Panc1 (cell line): Measurements from ENCODE around the gene ADAR. TPM values are rescaled to one million over a fixed set of nuclear protein-coding genes. Genes with fewer than 3 reads are reported as not detected.

Source experiments
- ATAC-seq: fragments of 200-7000 bp; cut with Tn5 transposase; 2 replicates; pipeline ENCODE4 v1.9.1; 2020; ENCODE audit warnings: mild to moderate bottlenecking, moderate library complexity
- BruUV-seq: library from RNA; stranded (reverse); fragments of 400-500 nt; replicated peaks from 2 replicates; lab custom pipeline; 2021; lab: Mats Ljungman, UMichigan
- CTCF ChIA-PET: fragments of 300-600 bp; sonication (Branson Sonifier 250); formaldehyde crosslinking; loops from one replicate; lab custom pipeline; 2022; ENCODE audit warnings: antibody characterized with exemption; lab: Charles Lee
- POLR2A ChIA-PET: fragments of 300-600 bp; sonication (Branson Sonifier 250); formaldehyde crosslinking; loops from one replicate; lab custom pipeline; 2022; ENCODE audit warnings: antibody characterized with exemption; lab: Charles Lee
- DNase-seq: peaks from one replicate; pipeline ENCODE4 v3.0.0-alpha.2; 2010; ENCODE audit warnings: low read depth, low spot score
- H3K27ac ChIP-seq: 2 replicates; pipeline ENCODE4 v1.5.1; 2011; ENCODE audit warnings: mild to moderate bottlenecking, low read length, inconsistent platforms
- H3K27me3 ChIP-seq: fragments of 200-500 bp; sonication (Bioruptor generic); 2 replicates; pipeline ENCODE4 v1.6.0; 2014; ENCODE audit warnings: low read length, inconsistent platforms; ENCODE audit not compliant: control insufficient read depth, insufficient read depth
- H3K36me3 ChIP-seq: fragments of 200-500 bp; sonication (Bioruptor generic); 2 replicates; pipeline ENCODE4 v1.5.1; 2014; ENCODE audit warnings: inconsistent platforms, mild to moderate bottlenecking, low read length, moderate library complexity; ENCODE audit not compliant: control insufficient read depth, insufficient read depth
- H3K4me1 ChIP-seq: 2 replicates; pipeline ENCODE4 v1.5.1; 2011; ENCODE audit warnings: inconsistent platforms, mild to moderate bottlenecking, low read length, moderate library complexity; ENCODE audit not compliant: control insufficient read depth, insufficient read depth
- H3K4me3 ChIP-seq, 2 experiments: 2 replicates each; pipeline ENCODE4 v1.5.1; 2011 to 2012; ENCODE audit warnings: low read depth in 2 of 2, low read length in 2 of 2, mild to moderate bottlenecking in 2 of 2, inconsistent platforms in 1 of 2, moderate library complexity in 1 of 2
- H3K9me3 ChIP-seq: fragments of 200-500 bp; sonication (Bioruptor generic); 2 replicates; pipeline ENCODE4 v1.5.1; 2014; ENCODE audit warnings: low read depth, mild to moderate bottlenecking, inconsistent platforms, low read length, moderate library complexity; ENCODE audit not compliant: control insufficient read depth, insufficient read depth
- POLR2AphosphoS5 ChIP-seq: IDR thresholded peaks from 2 replicates; pipeline ENCODE4 v1.6.1; 2012; ENCODE audit warnings: mild to moderate bottlenecking, low read depth, low read length, moderate library complexity
- REST ChIP-seq, 2 experiments: IDR thresholded peaks; 2 replicates each; pipeline ENCODE4 v1.6.1; 2011 to 2012; ENCODE audit warnings: low read depth in 2 of 2, control low read depth in 1 of 2, low read length in 1 of 2, mild to moderate bottlenecking in 1 of 2, moderate library complexity in 1 of 2; ENCODE audit not compliant: insufficient read depth in 1 of 2
- SIN3A ChIP-seq: IDR thresholded peaks from 2 replicates; pipeline ENCODE4 v1.6.1; 2012; ENCODE audit warnings: low read depth, mild to moderate bottlenecking, low read length, moderate library complexity, borderline replicate concordance; ENCODE audit not compliant: insufficient read depth
- TCF7L2 ChIP-seq: IDR thresholded peaks from 2 replicates; pipeline ENCODE4 v1.6.1; 2011; ENCODE audit warnings: mild to moderate bottlenecking, low read depth, low read length, inconsistent platforms
- in situ Hi-C: cut with HindIII; loops from 2 replicates; pipeline ENCODE4 v1.10.0; 2016; ENCODE audit warnings: low sequenced_read_pairs, low pct_unique_long_range_greater_than_20kb
- intact Hi-C: fragments of 100-400 bp; cut with micrococcal nuclease; formaldehyde crosslinking; loops from one replicate; pipeline ENCODE4 v1.10.0; 2022; ENCODE audit not compliant: unreplicated experiment
- total RNA-seq: library from RNA; stranded (reverse); gene quantifications from one replicate; pipeline ENCODE4 v1.2.1, GENCODE V29; 2021; ENCODE audit not compliant: unreplicated experiment
- TF ChIP-seq, protein P1 (sequence below): fragments of 450-650 bp; IDR thresholded peaks from 2 replicates; pipeline ENCODE4 v1.5.1; 2017; ENCODE audit warnings: mild to moderate bottlenecking

Gene ADAR
- total RNA-seq, 1 experiment from 2014 or later = 136 TPM

GRCh38 chr1:154590756-154591155 is 17.2 kb downstream of the ADAR start:
- no peak for TF ChIP-seq POLR2AphosphoS5
- TF ChIP-seq SIN3A = no peak
- no peak for TF ChIP-seq TCF7L2
- no peak for TF ChIP-seq REST (IDR thresholded peaks at IDR 0.05; ENCODE audit: insufficient read depth in 1 of 2, low read depth in 2 of 2, low read length in 1 of 2)
- TF ChIP-seq, protein P1, sequence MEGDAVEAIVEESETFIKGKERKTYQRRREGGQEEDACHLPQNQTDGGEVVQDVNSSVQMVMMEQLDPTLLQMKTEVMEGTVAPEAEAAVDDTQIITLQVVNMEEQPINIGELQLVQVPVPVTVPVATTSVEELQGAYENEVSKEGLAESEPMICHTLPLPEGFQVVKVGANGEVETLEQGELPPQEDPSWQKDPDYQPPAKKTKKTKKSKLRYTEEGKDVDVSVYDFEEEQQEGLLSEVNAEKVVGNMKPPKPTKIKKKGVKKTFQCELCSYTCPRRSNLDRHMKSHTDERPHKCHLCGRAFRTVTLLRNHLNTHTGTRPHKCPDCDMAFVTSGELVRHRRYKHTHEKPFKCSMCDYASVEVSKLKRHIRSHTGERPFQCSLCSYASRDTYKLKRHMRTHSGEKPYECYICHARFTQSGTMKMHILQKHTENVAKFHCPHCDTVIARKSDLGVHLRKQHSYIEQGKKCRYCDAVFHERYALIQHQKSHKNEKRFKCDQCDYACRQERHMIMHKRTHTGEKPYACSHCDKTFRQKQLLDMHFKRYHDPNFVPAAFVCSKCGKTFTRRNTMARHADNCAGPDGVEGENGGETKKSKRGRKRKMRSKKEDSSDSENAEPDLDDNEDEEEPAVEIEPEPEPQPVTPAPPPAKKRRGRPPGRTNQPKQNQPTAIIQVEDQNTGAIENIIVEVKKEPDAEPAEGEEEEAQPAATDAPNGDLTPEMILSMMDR = no peak
- ATAC-seq (no peak), DNase-seq (no peak)
- H3K4me1 ChIP-seq = no peaks in the 10 kb centered on the region; the same call in 1 of the 2 replicates
- H3K27ac ChIP-seq = no peak overlapping the region
- peaks cover 42% of the 10 kb centered on the region for H3K36me3 ChIP-seq
- no TSS peak for BruUV-seq
- ChIA-PET CTCF (no interaction called here), POLR2A (interaction anchor here (0.6 kb wide), 1 partner anchor 10 kb away, joined by 4 read pairs; no protein-coding TSS in a partner anchor)
- no peaks in the 10 kb centered on the region for H3K9me3 ChIP-seq
- intact Hi-C loops = no loop called here
- no peaks in the 10 kb centered on the region for H3K27me3 ChIP-seq
- in situ Hi-C loops = no loop called here
- H3K4me3 ChIP-seq = no peak overlapping the region

DNA sequence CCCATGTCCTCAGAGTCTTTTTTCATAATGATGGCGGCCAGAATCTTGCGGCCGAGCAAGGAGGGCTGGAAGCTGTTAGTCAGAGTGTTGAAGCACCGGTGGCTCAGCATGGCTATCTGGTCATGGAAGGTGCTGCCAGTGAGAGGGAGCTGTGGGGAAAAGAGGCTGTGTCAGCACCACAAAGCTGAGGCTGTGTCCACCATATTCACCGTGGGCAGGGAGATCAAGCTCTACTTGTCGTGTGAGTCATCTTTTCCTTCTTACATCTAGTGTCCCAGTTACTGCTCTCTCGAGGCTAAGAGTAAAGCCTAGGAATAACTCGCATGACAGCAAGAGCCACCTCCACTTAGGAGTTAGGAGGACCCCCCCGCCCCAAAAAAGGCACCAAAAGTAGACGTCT is 18.2 kb downstream of the ADAR start:
- in situ Hi-C loops (no loop called here), intact Hi-C loops (no loop called here)
- no peak for TF ChIP-seq SIN3A
- TF ChIP-seq, protein P1 = no peak
- no peak for TF ChIP-seq REST (IDR thresholded peaks at IDR 0.05; ENCODE audit: insufficient read depth in 1 of 2, low read depth in 2 of 2, low read length in 1 of 2)
- TF ChIP-seq POLR2AphosphoS5 = no peak
- Histone ChIP-seq H3K36me3 (peaks cover 38% of the 10 kb centered on the region), H3K27me3 (no peaks in the 10 kb centered on the region), H3K4me1 (no peaks in the 10 kb centered on the region; the same call in 1 of the 2 replicates), H3K9me3 (no peaks in the 10 kb centered on the region), H3K27ac (no peak overlapping the region), H3K4me3 (no peak overlapping the region)
- no peak for ATAC-seq
- CTCF ChIA-PET = no interaction called here
- BruUV-seq = no TSS peak
- POLR2A ChIA-PET = no interaction called here
- DNase-seq = no peak
